ENCODE measurements around the gene CAPZB.

The CAPZB gene

DNA sequence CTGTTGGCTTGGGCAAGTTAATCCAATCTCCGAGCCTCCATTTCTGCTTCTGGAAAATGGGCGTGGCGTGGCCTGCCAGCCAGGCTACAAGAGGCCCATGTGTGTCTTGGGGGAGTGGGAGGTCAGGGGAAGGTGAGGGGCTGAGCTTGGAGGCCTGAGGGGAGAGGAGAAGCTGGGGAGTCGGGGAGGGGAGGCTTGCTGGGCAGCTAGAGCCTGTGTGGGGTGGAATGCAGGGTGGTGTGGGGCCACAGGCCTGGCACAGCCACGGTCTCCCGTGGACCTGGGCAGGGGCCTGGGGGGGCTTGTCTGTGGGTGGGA lies 158.6 kb downstream of the CAPZB start:
- Mint-ChIP-seq H3K27me3 (ENCODE audit: low read depth) (no peaks in the 10 kb centered on the region), H3K27ac (no peak overlapping the region), H3K9me3 (no peaks in the 10 kb centered on the region), H3K4me3 (no peak overlapping the region), H3K36me3 (ENCODE audit: low read depth) (peaks cover 22% of the 10 kb centered on the region), H3K4me1 (no peaks in the 10 kb centered on the region)
- TF ChIP-seq, protein P1, sequence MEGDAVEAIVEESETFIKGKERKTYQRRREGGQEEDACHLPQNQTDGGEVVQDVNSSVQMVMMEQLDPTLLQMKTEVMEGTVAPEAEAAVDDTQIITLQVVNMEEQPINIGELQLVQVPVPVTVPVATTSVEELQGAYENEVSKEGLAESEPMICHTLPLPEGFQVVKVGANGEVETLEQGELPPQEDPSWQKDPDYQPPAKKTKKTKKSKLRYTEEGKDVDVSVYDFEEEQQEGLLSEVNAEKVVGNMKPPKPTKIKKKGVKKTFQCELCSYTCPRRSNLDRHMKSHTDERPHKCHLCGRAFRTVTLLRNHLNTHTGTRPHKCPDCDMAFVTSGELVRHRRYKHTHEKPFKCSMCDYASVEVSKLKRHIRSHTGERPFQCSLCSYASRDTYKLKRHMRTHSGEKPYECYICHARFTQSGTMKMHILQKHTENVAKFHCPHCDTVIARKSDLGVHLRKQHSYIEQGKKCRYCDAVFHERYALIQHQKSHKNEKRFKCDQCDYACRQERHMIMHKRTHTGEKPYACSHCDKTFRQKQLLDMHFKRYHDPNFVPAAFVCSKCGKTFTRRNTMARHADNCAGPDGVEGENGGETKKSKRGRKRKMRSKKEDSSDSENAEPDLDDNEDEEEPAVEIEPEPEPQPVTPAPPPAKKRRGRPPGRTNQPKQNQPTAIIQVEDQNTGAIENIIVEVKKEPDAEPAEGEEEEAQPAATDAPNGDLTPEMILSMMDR (IDR thresholded peaks at IDR 0.05; ENCODE audit: unreplicated experiment in 3 of 3) = no peak

DNA sequence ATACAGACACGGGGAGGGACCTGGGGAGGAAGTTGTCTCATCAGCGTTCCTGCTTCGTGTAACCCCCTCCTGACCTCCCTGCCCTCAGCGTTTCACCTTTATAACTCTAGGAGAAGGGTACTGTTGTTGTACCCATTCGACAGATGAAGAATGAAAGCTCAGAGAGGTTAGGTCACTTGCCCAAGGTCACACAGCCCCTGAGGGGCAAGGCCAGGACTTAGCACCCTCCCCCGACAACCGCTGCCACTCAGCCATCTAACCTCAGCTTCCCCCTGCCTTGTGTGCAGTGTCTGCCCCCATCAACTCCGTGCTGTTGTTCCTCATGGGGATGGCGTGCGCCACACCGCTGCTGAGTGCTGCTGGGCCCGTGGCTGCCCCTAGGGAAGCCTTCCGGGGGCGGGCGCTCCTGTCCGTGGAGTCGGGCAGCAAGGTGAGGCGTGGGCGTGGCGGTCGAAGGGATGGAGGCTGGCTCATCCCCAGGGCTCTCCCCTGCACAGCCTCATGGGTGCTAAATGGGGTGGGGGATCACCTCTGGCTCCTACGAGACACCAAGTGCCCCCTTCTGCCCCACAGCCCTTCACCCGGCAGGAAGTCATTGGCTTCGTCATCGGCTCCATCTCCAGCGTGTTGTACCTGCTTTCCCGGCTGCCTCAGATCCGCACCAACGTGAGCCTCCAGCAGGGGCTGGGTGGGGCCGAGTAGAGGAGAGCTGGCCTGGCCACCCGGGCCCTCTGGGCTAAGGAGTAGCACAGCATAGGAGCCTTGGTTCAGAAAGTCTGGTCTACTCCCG lies 159.2 kb downstream of the CAPZB start:
- H3K27me3 Mint-ChIP-seq (ENCODE audit: low read depth) = no peaks in the 10 kb centered on the region
- H3K4me1 Mint-ChIP-seq = no peaks in the 10 kb centered on the region

DNA sequence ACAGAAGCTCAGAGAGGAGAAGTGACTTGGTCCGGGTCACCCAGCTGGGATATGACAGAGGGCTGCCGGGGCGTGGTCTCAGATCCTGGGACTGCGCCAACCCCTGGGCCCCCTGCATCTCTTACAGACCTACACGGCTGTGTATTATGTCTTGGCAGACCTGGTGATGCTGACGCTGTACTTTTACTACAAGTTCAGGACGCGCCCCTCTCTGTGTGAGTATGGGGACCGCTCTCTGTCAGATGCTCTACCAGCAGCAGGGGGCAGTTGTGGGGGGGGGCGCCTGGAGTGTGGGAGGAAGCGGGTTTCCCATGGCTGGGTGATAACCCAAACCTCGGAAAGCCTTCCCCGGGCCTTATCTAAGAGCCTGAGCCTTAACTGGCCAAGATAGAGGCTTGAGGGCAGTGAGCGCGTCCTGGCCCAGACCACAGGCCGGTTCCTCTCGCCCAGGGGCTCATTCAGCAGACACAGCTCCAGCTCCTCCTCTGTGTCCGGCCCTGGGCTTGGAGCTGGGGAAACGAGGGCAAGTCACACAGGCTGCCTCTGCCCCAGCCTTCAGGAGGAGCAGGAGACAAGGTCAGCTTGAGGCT lies 159.9 kb downstream of the CAPZB start:
- Mint-ChIP-seq H3K27me3 (ENCODE audit: low read depth) (no peaks in the 10 kb centered on the region), H3K27ac (no peak overlapping the region), H3K4me3 (no peak overlapping the region), H3K4me1 (no peaks in the 10 kb centered on the region), H3K9me3 (no peaks in the 10 kb centered on the region), H3K36me3 (ENCODE audit: low read depth) (peaks cover 29% of the 10 kb centered on the region)
- TF ChIP-seq, protein P1 (IDR thresholded peaks at IDR 0.05; ENCODE audit: unreplicated experiment in 3 of 3) = no peak

More for the DNA sequence above, 159.2 kb downstream of the CAPZB start:
- TF ChIP-seq, protein P1 (IDR thresholded peaks at IDR 0.05; ENCODE audit: unreplicated experiment in 3 of 3) = no peak
- Mint-ChIP-seq H3K9me3 (no peaks in the 10 kb centered on the region), H3K4me3 (no peak overlapping the region), H3K27ac (no peak overlapping the region), H3K36me3 (ENCODE audit: low read depth) (peaks cover 25% of the 10 kb centered on the region)

DNA sequence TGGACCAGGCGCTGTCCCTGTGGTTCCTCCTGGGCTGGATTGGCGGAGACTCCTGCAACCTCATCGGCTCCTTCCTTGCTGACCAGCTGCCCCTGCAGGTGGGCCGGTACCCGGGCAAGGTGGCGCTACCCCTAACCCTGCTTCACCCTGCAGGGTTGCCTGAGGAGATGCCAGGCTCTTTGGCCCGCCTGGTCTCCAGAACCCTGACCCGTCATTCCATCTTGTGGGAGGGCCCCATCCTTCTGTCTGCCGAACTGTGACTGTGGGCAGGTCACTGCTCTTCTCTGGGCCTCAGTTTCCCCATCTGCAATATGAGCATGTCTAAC lies 160.7 kb downstream of the CAPZB start:
- Mint-ChIP-seq H3K36me3 (ENCODE audit: low read depth) (peaks cover 28% of the 10 kb centered on the region), H3K9me3 (no peaks in the 10 kb centered on the region), H3K4me3 (no peak overlapping the region), H3K27me3 (ENCODE audit: low read depth) (no peaks in the 10 kb centered on the region), H3K27ac (no peak overlapping the region), H3K4me1 (no peaks in the 10 kb centered on the region)
- TF ChIP-seq, protein P1 (IDR thresholded peaks at IDR 0.05; ENCODE audit: unreplicated experiment in 3 of 3) = no peak

DNA sequence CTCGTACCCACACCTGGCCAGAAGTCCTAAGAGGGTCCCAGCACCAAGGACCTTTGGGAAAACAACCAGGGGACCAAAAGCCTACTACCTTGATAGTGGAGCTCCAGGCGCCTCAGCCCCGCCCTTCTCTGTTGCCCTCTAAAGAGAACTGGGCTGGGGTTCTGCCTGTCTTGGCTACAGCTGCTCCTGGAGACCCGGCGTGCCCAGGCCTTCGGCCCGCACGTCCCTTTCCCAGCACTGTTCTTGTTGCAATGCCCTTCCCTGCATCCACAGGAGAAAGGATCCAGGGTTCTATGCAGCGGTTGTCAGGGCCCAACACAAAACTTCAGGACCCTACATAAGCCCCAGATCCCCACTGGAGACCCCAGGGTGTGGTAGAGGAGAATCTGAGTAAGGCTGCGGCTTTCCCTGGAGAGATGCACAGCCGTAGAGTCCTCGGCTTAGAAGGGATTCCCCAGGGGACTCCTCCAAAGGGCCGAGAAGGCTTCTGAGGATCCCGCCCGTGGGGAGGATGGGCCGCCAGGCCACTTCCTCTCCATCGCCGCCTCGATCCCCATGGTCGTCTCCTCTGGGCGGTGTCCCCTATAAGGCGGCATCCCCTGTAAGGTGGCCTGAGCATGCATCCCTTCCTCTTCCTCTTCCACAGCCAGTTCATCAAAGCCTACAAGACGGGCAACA lies 161.2 kb downstream of the CAPZB start:
- Mint-ChIP-seq H3K9me3 (no peaks in the 10 kb centered on the region), H3K4me3 (no peak overlapping the region), H3K27ac (no peak overlapping the region), H3K4me1 (no peaks in the 10 kb centered on the region), H3K27me3 (ENCODE audit: low read depth) (no peaks in the 10 kb centered on the region), H3K36me3 (ENCODE audit: low read depth) (peaks cover 28% of the 10 kb centered on the region)
- TF ChIP-seq, protein P1 (IDR thresholded peaks at IDR 0.05; ENCODE audit: unreplicated experiment in 3 of 3) = no peak
